ENCODE data around the gene PACS2.
"Not testable (repeated sequence)": the region's sequence is repeated elsewhere in the genome, so short reads cannot be mapped to it uniquely, and the experiment has no call there.

PACS2 gene

DNA sequence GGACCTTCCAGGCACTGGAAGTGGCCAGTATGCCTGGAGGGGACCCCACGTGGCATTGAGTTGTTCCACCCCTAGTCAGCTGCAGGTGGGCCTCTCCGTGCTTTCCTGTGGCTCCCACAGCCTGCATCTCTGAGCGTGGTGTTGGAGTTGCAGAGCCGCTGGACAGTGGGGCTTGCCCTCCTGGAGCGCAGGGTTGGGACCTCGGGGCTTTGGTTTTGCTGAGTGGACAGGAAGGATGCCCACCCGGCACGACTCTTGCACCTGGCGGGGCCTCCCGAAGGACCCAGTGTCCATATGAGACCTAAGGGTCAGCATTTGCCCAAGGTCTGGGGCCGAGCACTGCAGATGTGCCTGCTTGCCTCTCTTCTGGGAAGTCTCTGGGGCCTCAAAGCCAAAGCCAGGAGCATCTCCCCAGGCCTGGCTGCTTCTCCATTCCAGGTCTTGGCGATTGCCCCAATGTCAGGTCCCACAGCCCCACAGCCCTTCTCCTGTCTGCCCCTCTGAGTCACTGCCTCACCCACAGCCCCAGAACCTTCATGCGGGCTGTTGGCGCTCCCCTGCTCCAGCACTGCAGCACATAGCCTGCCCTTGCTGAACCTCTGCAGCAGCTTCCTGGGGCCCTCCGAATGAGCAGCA, 1.5 kb downstream of the PACS2 start:
- no peak for DNase-seq (ENCODE audit: low spot score)

- no peak for DNase-seq (ENCODE audit: low spot score)
Measured at GRCh38 chr14:105316577-105316941, 2.0 kb downstream of the PACS2 start.

GRCh38 chr14:105316968-105317510, 2.5 kb downstream of the PACS2 start:
- DNase-seq (ENCODE audit: low spot score) = no peak

DNA sequence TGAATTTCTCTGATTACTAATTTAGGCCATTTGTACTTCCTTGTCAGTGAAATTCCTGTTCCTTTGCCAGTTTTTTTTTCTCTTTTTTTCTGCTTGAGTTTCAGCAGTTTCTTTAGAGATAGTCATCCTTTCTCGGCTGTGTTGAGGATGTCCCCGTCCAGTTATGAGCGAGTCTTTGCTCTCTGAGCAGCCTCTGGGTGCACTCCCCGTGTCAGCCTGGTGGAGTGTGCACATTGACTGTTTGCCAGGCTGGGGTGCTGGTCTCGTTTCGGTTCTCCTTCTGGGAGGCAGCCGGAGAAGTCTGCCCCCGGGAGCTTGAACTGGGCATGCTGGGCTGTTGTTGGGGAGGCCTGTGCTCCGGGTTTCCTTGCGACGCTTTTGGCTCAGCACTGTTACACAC, 3.0 kb downstream of the PACS2 start:
- DNase-seq (ENCODE audit: low spot score) = no peak

- no peak for DNase-seq (ENCODE audit: low spot score)
Measured at GRCh38 chr14:105322791-105323556, 8.4 kb downstream of the PACS2 start.

- no peak for DNase-seq (ENCODE audit: low spot score)
Measured at GRCh38 chr14:105323663-105324062, 9.1 kb downstream of the PACS2 start.

GRCh38 chr14:105324080-105324778, 9.7 kb downstream of the PACS2 start:
- no peak for DNase-seq (ENCODE audit: low spot score)

DNA sequence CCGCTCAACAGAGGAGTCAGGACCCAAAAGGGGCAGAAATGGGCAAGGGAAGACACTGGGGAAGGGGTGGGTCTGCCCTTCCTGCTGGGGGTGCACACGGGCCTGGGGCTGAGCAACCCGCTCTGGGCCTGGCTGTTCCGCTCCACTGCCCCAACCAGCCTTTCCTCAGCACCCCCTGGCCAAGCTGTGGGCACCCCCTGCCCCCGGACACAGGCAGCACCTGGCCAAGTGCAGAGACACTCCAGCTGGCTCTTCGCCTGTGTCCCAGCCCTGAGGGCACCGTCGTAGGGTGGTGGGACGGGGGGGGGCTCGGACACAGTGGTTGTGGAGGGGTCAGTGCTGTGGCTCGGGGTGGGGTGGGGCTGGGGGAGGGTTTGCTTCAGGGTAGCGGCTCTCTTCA, 10.3 kb downstream of the PACS2 start:
- no peak for DNase-seq (ENCODE audit: low spot score)

- no peak for DNase-seq (ENCODE audit: low spot score)
Measured at GRCh38 chr14:105325303-105325702, 10.8 kb downstream of the PACS2 start.

- no peak for DNase-seq (ENCODE audit: low spot score)
Measured at GRCh38 chr14:105325716-105326567, 11.4 kb downstream of the PACS2 start.

DNA sequence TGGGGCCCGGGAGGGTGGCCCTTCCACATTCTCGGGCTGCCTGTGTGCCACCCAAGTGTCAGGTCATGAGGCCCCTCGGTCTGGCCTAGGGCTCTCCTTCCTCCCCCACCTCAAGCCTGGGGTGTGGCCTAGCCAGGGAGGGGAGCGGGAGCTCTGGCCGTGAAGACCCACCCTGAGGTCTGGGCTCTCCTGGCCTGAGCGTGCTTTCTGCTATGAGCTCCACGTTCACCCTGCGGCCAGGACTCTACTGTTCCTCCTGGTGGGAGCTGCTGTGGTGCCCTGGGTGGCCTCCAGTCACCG, 12.0 kb downstream of the PACS2 start:
- no peak for DNase-seq (ENCODE audit: low spot score)

DNA sequence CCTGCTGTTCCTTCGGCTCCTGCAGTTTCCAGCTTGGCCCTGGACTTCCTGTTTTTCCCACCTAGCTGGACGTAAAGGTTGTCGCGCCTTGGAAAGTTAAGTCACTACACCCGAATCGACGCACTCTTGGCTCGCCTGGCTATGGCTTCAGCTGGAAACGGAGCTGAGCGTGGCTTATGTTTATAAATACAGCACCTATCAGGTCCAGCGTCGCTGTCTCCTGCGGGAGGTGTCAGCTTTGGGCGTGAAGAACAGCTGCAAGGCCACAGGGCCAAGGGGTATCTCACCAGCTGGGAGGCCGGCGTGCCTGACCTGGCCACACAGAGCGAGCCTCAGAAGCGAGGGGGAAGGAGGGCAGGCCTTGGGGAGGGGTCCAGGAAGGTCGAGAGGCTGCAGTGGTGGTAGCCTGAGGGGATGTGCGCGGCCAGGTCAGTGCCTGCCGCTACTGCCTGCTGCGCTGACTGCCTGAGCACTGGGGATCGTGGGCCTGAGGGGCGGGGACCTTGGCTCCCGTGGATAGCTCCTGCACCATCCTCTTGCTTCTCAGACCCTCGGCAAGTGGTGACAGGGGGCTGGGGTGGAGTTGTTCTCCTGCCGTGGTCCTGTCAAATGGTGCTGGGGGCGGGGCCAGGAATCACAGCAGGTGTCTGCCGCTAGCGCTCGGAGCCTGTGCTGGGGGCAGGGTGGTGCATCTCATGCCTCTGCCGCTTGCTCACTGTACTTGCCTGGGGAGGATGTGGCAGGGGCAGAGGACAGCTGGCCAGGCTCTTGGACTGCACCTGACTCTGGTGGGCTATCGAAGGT, 12.5 kb downstream of the PACS2 start:
- DNase-seq (ENCODE audit: low spot score) = no peak

DNA sequence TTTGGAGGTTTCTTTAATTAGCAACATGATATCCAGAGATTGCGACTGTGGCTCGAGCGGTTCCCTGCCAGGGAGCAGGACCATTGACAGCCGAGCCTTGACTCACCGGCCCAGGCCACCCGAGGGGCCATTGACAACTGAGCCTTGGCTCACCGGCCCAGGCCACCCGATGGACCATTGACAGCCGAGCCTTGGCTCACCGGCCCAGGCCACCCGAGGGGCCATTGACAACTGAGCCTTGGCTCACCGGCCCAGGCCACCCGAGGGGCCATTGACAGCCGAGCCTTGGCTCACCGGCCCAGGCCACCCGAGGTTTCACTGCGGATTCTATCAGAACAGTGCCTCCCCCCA, 13.1 kb downstream of the PACS2 start:
- DNase-seq (ENCODE audit: low spot score) = not testable (repeated sequence)

- DNase-seq (ENCODE audit: low spot score) = no peak
Measured at GRCh38 chr14:105328070-105328677, 13.6 kb downstream of the PACS2 start.

DNA sequence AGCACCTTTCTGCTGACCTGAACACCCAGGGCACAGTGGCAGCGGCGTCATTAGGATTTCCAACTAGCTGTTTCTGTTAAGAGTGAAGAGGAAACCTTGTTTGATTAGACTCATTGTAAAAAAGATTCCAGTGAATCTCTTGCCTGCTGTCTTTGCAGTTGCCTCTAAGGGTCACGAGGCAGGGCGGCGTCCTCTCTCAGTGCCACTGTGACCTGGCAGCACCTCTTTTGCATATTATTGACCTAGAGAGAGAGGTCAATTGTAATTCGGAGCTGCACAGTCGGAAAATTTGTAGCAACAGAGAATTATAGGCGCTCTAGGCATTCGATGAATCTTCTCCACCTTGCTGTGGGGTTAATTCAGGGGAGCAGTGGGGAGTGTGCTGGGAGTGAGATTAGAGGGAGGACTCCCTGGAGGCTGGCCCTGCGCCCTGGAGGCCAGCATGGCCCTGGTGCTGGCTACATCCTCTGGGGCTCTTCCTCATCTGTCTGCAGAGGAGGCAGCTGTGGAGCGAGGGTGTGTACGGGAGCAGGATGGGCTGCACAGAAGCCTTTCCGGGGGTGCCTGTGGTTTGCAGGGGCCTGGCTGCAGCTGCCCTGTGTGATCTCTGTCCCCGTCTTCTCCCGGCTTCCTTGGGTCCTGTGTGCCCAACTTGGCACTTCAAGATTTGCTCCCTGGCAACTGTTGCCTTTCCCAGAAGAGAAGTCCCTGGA, 14.3 kb downstream of the PACS2 start:
- no peak for DNase-seq (ENCODE audit: low spot score)

DNA sequence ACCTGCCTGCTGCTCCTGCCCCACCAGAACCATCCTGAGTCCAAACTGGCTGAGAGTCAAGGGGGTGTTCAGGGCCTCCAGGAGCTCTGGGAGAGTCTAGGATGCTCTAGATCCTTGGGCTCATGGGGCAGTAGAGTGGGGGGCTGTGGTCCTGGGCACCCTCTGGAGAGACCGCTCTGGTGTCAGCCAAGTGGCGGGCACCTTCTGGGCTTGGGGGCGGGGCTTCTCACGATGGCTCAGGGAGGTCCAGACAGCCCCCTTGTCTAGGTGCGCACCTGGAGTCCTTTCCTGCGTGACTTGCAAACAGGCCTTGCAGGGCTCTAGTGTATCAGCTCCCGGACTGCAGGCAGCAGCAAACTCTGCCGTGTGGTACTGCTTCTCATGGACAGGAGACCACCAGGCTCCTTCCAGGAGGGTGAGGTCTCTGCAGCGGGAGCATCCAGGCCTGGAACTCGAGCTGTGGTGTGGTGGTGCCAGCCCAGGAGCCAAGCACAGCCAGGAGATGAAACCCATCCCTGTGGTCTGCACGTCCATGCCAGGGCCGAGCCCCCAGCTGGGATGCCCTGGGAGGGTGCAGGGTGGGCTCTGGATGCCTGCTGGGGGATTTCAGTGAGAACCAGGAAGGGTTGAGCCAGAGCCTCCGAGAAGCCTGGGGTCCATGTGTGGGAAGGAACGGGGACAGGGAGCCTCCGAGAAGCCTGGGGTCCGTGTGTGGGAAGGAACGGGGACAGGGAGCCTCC, 15.0 kb downstream of the PACS2 start:
- no peak for DNase-seq (ENCODE audit: low spot score)

- no peak for DNase-seq (ENCODE audit: low spot score)
Measured at GRCh38 chr14:105330491-105330895, 15.9 kb downstream of the PACS2 start.

- DNase-seq (ENCODE audit: low spot score) = no peak
Measured at GRCh38 chr14:105331575-105332349, 17.2 kb downstream of the PACS2 start.

GRCh38 chr14:105332350-105332874, 17.9 kb downstream of the PACS2 start:
- no peak for DNase-seq (ENCODE audit: low spot score)

Measured in HuH-7 (cell line).